Trophoblast cell (in vitro differentiated cells and primary cell): Measurements from ENCODE around the gene DNM3.

Source experiments
- DNase-seq, 2 donors: peaks; one replicate each; pipeline ENCODE4 v3.0.0-alpha.2; 2016
- H2AFZ ChIP-seq: 2 replicates; pipeline ENCODE4 v1.6.1; 2013; ENCODE audit warnings: low read length, moderate library complexity, mild to moderate bottlenecking; ENCODE audit not compliant: insufficient read depth, poor library complexity
- H2AK5ac ChIP-seq: 2 replicates; pipeline ENCODE4 v1.6.1; 2013; ENCODE audit warnings: mild to moderate bottlenecking, low read length
- H2BK120ac ChIP-seq: 2 replicates; pipeline ENCODE4 v1.6.1; 2013; ENCODE audit warnings: low read length, mild to moderate bottlenecking, moderate library complexity; ENCODE audit not compliant: insufficient read depth, poor library complexity
- H2BK12ac ChIP-seq: 2 replicates; pipeline ENCODE4 v1.6.1; 2013; ENCODE audit warnings: mild to moderate bottlenecking, low read length, moderate library complexity
- H2BK5ac ChIP-seq: 2 replicates; pipeline ENCODE4 v1.6.1; 2013; ENCODE audit warnings: low read length, low read depth, moderate library complexity, mild to moderate bottlenecking; ENCODE audit not compliant: poor library complexity
- H3K14ac ChIP-seq: 2 replicates; pipeline ENCODE4 v1.6.1; 2013; ENCODE audit warnings: mild to moderate bottlenecking, low read length
- H3K18ac ChIP-seq: 2 replicates; pipeline ENCODE4 v1.6.1; 2013; ENCODE audit warnings: mild to moderate bottlenecking, low read length
- H3K23ac ChIP-seq: 2 replicates; pipeline ENCODE4 v1.6.1; 2013; ENCODE audit warnings: low read length
- H3K27ac ChIP-seq: 2 replicates; pipeline ENCODE4 v1.5.1; 2013; ENCODE audit warnings: low read depth, mild to moderate bottlenecking, inconsistent platforms, low read length, moderate library complexity
- H3K27me3 ChIP-seq: 2 replicates; pipeline ENCODE4 v1.6.1; 2013; ENCODE audit warnings: inconsistent platforms, mild to moderate bottlenecking, low read length, moderate library complexity; ENCODE audit not compliant: insufficient read depth
- H3K36me3 ChIP-seq, 2 experiments: 1 replicate in 1 of 2; 2 replicates in 1 of 2; pipeline ENCODE4 v1.6.1; 2013; ENCODE audit warnings: low read length in 2 of 2, mild to moderate bottlenecking in 2 of 2, moderate library complexity in 1 of 2; ENCODE audit not compliant: insufficient read depth in 2 of 2, control insufficient read depth in 1 of 2
- H3K4ac ChIP-seq: 2 replicates; pipeline ENCODE4 v1.6.1; 2013; ENCODE audit warnings: low read depth, mild to moderate bottlenecking, low read length, moderate library complexity
- H3K4me1 ChIP-seq, 2 experiments: 1 replicate in 1 of 2; 2 replicates in 1 of 2; pipeline ENCODE4 v1.6.1; 2013; ENCODE audit warnings: low read length in 2 of 2, mild to moderate bottlenecking in 2 of 2, moderate library complexity in 1 of 2; ENCODE audit not compliant: insufficient read depth in 2 of 2, control insufficient read depth in 1 of 2
- H3K4me2 ChIP-seq: 2 replicates; pipeline ENCODE4 v1.6.1; 2013; ENCODE audit warnings: inconsistent platforms, mild to moderate bottlenecking, low read length, moderate library complexity
- H3K4me3 ChIP-seq: 2 replicates; pipeline ENCODE4 v1.5.1; 2013; ENCODE audit warnings: mild to moderate bottlenecking, low read depth, low read length, inconsistent platforms
- H3K79me1 ChIP-seq: one replicate; pipeline ENCODE4 v1.6.1; 2013; ENCODE audit warnings: low read length
- H3K79me2 ChIP-seq: 2 replicates; pipeline ENCODE4 v1.6.1; 2013; ENCODE audit warnings: low read length, mild to moderate bottlenecking; ENCODE audit not compliant: control insufficient read depth, insufficient read depth, poor library complexity
- H3K9ac ChIP-seq: 2 replicates; pipeline ENCODE4 v1.6.1; 2013; ENCODE audit warnings: mild to moderate bottlenecking, low read length
- H3K9me3 ChIP-seq: 2 replicates; pipeline ENCODE4 v1.6.1; 2013; ENCODE audit warnings: low read depth, mild to moderate bottlenecking, control low read depth, inconsistent platforms, low read length; ENCODE audit not compliant: insufficient read depth
- H4K12ac ChIP-seq: 2 replicates; pipeline ENCODE4 v1.6.1; 2013; ENCODE audit warnings: low read depth, mild to moderate bottlenecking, low read length, moderate library complexity
- H4K8ac ChIP-seq: 2 replicates; pipeline ENCODE4 v1.6.1; 2013; ENCODE audit warnings: low read depth, mild to moderate bottlenecking, low read length, moderate library complexity
- H4K91ac ChIP-seq: one replicate; pipeline ENCODE4 v1.6.1; 2013; ENCODE audit warnings: low read depth, mild to moderate bottlenecking, low read length, moderate library complexity
- WGBS: extraction: QIAGEN DNeasy Blood & Tissue Kit; methylation state at CpG from one replicate; pipeline ENCODE4 v1.1.7; 2013; ENCODE audit warnings: missing lambda C conversion rate; ENCODE audit not compliant: insufficient read length, insufficient coverage; ENCODE audit errors: extremely low coverage; 5-methylcytosine and 5-hydroxymethylcytosine counted together

DNM3 gene

DNA sequence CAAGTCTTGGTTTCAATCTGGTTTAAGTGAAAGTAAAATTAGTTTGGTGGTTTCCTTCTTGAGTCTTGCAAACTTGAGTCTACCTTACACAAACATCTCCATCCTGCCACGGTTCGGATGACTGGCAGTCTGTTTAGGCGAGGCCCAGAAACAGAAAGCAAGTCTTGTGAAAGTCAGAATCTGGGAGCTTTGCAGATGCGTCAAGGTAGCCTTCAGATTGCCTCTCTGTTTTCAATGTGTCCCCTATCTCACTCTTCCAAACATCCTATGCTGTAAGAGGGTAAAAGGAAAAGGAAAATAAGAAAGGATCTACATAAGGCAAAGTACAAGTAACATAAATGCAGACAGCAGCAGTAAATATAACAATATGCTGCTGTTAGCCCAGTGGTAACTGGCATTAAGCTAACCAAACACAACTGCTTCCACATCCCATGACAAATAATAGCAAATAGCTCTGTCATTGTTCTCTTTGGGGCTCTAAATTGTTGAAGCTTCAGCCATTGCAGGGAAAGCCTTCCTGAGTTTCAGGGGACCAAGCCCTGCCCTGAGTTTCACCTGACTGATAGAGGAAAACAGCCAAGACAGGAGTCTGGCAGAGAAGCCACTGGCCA, 552.9 kb downstream of the DNM3 start:
- peaks cover 3 to 16% of the 10 kb centered on the region in 2 experiments for H3K4me1 ChIP-seq
- H3K36me3 ChIP-seq, result no peaks in the 10 kb centered on the region
- H2BK12ac ChIP-seq, result no peak overlapping the region
- no peak overlapping the region for H2AFZ ChIP-seq
- H3K14ac ChIP-seq, result no peak overlapping the region
- peak overlapping the region; percentile 29 for H4K8ac ChIP-seq
- H3K18ac ChIP-seq, result no peak overlapping the region
- H3K79me1 ChIP-seq, result peaks cover 7% of the 10 kb centered on the region
- no peak overlapping the region for H2BK5ac ChIP-seq
- no peak overlapping the region for H2BK120ac ChIP-seq
- no CpG with 5 or more reads among the region's 4 CpGs for WGBS
- peak overlapping the region; percentile 63 for H4K91ac ChIP-seq
- no peak for DNase-seq
- no peaks in the 10 kb centered on the region for H3K27me3 ChIP-seq
- no peak overlapping the region for H3K9ac ChIP-seq
- no peaks in the 10 kb centered on the region for H3K79me2 ChIP-seq
- no peak overlapping the region for H3K23ac ChIP-seq
- H3K4me3 ChIP-seq, result no peak overlapping the region
- no peaks in the 10 kb centered on the region for H3K9me3 ChIP-seq
- H3K4ac ChIP-seq, result peak overlapping the region; percentile 22
- H3K4me2 ChIP-seq, result no peak overlapping the region
- H3K27ac ChIP-seq, result no peak overlapping the region
- no peak overlapping the region for H4K12ac ChIP-seq
- no peak overlapping the region for H2AK5ac ChIP-seq

GRCh38 chr1:172394811-172395210, 553.5 kb downstream of the DNM3 start:
- no CpG with 5 or more reads among the region's 5 CpGs for WGBS
- no peak overlapping the region for H3K9ac ChIP-seq
- no peak overlapping the region for H2AK5ac ChIP-seq
- H4K12ac ChIP-seq, result no peak overlapping the region
- DNase-seq, result no peak
- H3K27me3 ChIP-seq, result no peaks in the 10 kb centered on the region
- no peaks in the 10 kb centered on the region for H3K79me2 ChIP-seq
- H4K8ac ChIP-seq, result no peak overlapping the region
- H2BK12ac ChIP-seq, result no peak overlapping the region
- H2AFZ ChIP-seq, result no peak overlapping the region
- H3K79me1 ChIP-seq, result peaks cover 9% of the 10 kb centered on the region
- H3K4me2 ChIP-seq, result no peak overlapping the region
- H3K27ac ChIP-seq, result no peak overlapping the region
- no peak overlapping the region for H3K4me3 ChIP-seq
- no peak overlapping the region for H3K4ac ChIP-seq
- H2BK120ac ChIP-seq, result no peak overlapping the region
- H3K36me3 ChIP-seq, result no peaks in the 10 kb centered on the region
- H3K4me1 ChIP-seq, result peaks cover 3 to 18% of the 10 kb centered on the region in 2 experiments
- H4K91ac ChIP-seq, result peak overlapping the region; percentile 63
- no peak overlapping the region for H2BK5ac ChIP-seq
- H3K18ac ChIP-seq, result no peak overlapping the region
- H3K9me3 ChIP-seq, result no peaks in the 10 kb centered on the region
- H3K23ac ChIP-seq, result no peak overlapping the region
- H3K14ac ChIP-seq, result no peak overlapping the region

- no CpG with 5 or more reads among the region's 3 CpGs for WGBS
- no peak overlapping the region for H3K23ac ChIP-seq
- H3K9ac ChIP-seq, result no peak overlapping the region
- H3K9me3 ChIP-seq, result no peaks in the 10 kb centered on the region
- H3K4me1 ChIP-seq, result peaks cover 0 to 14% of the 10 kb centered on the region in 2 experiments
- no peak overlapping the region for H2BK12ac ChIP-seq
- H2BK120ac ChIP-seq, result no peak overlapping the region
- no peak overlapping the region for H3K27ac ChIP-seq
- H4K91ac ChIP-seq, result peak overlapping the region; percentile 43
- peaks cover 13% of the 10 kb centered on the region for H3K79me1 ChIP-seq
- no peak overlapping the region for H3K4me2 ChIP-seq
- H3K27me3 ChIP-seq, result no peaks in the 10 kb centered on the region
- no peak overlapping the region for H4K12ac ChIP-seq
- no peak overlapping the region for H2BK5ac ChIP-seq
- H2AFZ ChIP-seq, result no peak overlapping the region
- no peak overlapping the region for H4K8ac ChIP-seq
- H3K36me3 ChIP-seq, result no peaks in the 10 kb centered on the region
- peak overlapping the region; percentile 56 for H2AK5ac ChIP-seq
- no peak overlapping the region for H3K4me3 ChIP-seq
- no peak for DNase-seq
- H3K79me2 ChIP-seq, result no peaks in the 10 kb centered on the region
- no peak overlapping the region for H3K18ac ChIP-seq
- H3K4ac ChIP-seq, result no peak overlapping the region
- no peak overlapping the region for H3K14ac ChIP-seq
Observed at GRCh38 chr1:172395576-172395975, 554.3 kb downstream of the DNM3 start.

DNA sequence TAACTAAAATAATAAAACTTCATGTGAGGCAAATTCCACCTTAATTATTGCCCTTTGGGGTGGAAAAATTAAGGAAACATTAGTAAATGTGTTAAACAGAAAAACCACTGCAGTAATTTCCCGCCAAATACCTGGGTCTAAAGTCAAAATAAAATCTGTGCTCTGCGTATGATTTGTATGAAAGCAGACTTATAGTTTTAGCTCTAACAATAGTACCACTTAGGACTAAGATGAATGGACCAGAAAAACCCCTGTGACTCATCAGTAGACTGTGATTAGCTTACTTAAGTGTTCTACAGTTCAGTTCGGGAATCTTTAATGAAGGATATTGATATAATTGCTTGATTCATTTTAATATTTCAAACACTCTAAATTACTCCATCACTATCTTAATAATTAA, 555.9 kb downstream of the DNM3 start:
- Histone ChIP-seq H4K12ac (no peak overlapping the region), H3K14ac (no peak overlapping the region), H4K91ac (no peak overlapping the region), H3K79me1 (peaks cover 9% of the 10 kb centered on the region), H2BK12ac (no peak overlapping the region), H3K36me3 (no peaks in the 10 kb centered on the region), H2AK5ac (no peak overlapping the region), H3K79me2 (no peaks in the 10 kb centered on the region), H3K4me3 (no peak overlapping the region), H3K4me2 (no peak overlapping the region), H3K27me3 (no peaks in the 10 kb centered on the region), H4K8ac (no peak overlapping the region), H3K9ac (no peak overlapping the region), H2BK5ac (no peak overlapping the region), H3K23ac (no peak overlapping the region), H2AFZ (no peak overlapping the region), H3K4ac (no peak overlapping the region), H3K27ac (no peak overlapping the region), H3K4me1 (peaks cover 0 to 8% of the 10 kb centered on the region in 2 experiments), H2BK120ac (no peak overlapping the region), H3K9me3 (no peaks in the 10 kb centered on the region), H3K18ac (no peak overlapping the region)
- WGBS, result no CpG with 5 or more reads among the region's 3 CpGs
- DNase-seq, result no peak
